ENCODE results near the gene IFT81.

GRCh38 chr12:110141389-110141788 lies 17.2 kb downstream of the IFT81 start:
- TF ChIP-seq CTCF (IDR thresholded peaks at IDR 0.05), result no peak
- no peak for TF ChIP-seq POLR2A (IDR thresholded peaks at IDR 0.05)
